GM04504 (cell line): ENCODE results near the gene TECPR1.

ENCODE experiments used
- DNase-seq: peaks from one replicate; pipeline ENCODE4 v3.0.0-alpha.2; 2012; ENCODE audit warnings: low read depth

TECPR1 gene, protein sequence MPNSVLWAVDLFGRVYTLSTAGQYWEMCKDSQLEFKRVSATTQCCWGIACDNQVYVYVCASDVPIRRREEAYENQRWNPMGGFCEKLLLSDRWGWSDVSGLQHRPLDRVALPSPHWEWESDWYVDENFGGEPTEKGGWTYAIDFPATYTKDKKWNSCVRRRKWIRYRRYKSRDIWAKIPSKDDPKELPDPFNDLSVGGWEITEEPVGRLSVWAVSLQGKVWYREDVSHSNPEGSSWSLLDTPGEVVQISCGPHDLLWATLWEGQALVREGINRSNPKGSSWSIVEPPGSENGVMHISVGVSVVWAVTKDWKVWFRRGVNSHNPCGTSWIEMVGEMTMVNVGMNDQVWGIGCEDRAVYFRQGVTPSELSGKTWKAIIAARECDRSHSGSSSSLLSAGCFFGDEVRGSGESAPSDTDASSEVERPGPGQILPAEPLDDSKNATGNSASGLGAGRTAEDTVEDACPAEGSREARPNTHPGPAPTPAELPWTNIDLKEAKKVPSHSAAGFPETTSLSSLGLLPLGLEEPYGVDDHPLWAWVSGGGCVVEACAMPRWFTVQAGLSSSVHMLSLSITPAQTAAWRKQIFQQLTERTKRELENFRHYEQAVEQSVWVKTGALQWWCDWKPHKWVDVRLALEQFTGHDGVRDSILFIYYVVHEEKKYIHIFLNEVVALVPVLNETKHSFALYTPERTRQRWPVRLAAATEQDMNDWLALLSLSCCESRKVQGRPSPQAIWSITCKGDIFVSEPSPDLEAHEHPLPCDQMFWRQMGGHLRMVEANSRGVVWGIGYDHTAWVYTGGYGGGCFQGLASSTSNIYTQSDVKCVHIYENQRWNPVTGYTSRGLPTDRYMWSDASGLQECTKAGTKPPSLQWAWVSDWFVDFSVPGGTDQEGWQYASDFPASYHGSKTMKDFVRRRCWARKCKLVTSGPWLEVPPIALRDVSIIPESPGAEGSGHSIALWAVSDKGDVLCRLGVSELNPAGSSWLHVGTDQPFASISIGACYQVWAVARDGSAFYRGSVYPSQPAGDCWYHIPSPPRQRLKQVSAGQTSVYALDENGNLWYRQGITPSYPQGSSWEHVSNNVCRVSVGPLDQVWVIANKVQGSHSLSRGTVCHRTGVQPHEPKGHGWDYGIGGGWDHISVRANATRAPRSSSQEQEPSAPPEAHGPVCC

DNA sequence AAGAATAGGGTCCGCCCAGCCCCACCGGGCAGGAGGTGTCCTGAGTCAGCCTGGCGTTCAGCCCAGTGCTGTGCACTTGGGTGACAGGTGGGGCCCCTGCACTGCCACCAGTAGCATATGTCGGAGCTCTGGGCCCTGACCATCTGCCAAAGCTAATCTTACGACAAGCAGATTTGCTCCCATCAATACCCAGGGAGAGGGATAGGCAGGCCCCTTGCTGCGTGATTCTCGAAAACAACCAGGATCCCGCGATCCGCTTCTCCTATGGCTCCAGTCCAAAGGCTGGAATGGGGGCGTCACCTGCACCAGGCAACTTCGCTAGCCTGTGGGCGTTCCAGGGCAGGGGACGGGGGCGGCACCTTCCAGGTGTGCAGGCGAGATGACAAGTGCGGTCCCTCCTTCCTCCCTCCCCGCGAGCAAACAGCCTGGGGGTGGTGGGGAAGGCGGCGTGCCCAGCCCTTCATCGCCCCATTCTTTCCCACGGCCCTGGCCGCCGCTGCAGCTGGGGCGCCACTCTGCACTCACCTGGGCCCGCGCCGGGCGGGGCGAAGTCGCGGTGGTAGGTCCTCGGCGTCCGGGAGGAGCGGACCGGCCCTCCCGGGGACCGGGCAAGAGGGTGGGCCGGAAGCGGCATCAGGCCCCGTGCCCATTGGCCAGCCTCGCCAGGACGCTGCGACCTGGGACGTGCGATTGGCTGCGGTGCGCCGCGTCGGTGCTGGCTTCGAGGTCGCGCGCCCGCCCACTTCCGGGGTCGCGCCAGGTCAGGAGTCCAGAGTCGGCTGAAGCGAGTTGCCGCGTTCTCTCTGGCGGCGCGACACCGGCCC, at the start of gene TECPR1:
Gene TECPR1, minus strand, starts transcription at position 632 of the 824 bp plus-strand sequence. CDS start 6,086 bp downstream, outside the sequence.
- peak; percentile 74 for DNase-seq

DNA sequence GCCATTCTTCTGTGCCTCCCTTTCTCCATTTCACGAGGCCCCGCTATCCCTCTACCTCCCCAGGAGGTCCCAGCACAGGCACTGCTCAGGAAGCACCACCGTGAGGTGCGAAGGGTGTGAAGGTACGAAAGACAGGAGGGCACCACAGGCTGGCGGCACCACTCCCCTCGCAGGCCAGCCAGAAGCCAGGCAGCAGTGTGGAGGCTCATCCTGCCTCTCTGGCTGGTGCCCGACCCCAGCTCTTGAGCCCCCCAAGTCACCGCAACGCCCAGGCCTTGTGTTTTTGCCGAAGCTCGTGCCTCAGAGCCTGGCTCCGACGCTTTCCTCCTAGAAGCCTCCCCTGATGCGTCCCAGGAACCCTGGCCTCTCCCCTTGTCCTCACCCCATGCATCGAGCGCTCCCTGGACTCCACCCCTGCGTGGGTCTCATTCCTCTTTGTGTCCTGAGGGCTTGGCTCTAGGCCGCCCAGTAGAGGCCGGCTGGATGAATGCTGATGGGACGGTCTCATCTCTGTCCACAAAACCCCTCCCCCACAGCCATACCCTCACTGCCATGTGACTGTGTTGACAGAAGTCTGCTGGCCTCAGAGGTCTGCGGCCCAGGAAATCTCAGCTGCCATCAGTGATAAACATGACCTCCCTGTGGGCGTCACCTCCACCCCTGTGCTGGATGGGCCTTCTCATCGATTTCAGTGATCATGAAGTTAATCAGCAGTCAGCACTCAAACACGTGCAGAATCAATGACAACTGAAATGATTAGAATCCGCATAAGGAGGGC, 48.8 kb upstream of the TECPR1 start:
- DNase-seq = no peak

DNA sequence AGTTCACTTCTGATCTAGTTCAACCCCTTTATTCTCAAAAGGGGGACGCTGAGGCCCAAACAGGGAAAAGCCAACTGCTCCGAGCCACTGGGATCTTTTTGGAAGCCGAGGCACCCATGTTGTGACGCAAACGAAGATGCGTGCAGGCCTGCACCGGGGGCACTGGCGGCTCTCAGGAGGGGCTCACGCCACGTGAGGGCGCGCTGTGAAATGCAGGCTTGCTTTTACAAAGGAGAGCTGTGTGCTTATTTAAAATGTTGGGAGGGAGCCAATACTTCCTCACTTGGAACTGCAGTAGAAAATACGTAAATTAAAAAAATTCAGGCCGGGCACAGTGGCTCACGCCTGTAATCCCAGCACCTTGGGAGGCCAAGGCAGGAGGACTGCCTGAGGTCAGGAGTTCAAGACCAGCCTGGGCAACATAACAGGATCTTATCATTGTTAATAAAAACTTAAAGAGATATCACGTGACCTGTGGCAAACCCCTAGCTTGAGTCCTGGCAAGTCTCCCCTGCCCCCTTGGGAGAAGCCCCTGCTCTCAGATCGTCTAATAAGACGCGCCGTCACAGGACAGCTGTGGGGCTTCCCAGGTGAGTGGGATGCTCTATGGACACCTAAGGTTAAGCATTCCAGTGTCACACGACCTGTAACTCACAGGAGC, 45.7 kb upstream of the TECPR1 start:
- no peak for DNase-seq

DNA sequence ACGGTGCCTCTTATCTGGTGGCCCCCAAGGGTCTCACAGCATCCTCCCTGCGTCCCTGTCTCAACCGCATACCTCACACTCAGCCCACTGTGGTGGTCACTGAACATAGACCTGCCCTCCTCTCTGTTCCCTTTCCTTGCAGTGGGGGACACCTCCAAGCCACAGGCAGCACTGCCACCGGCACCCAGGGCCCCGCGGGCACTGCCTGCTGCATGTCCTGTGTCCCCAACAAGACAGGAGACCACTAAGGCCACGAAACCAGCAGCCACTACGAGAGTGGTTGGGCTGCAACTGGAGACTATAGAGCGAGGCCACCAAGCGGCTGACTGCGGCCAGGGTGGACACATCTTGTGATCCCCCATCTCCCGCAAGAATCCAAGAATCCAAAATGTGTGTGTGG, 44.8 kb upstream of the TECPR1 start:
- DNase-seq = no peak

DNA sequence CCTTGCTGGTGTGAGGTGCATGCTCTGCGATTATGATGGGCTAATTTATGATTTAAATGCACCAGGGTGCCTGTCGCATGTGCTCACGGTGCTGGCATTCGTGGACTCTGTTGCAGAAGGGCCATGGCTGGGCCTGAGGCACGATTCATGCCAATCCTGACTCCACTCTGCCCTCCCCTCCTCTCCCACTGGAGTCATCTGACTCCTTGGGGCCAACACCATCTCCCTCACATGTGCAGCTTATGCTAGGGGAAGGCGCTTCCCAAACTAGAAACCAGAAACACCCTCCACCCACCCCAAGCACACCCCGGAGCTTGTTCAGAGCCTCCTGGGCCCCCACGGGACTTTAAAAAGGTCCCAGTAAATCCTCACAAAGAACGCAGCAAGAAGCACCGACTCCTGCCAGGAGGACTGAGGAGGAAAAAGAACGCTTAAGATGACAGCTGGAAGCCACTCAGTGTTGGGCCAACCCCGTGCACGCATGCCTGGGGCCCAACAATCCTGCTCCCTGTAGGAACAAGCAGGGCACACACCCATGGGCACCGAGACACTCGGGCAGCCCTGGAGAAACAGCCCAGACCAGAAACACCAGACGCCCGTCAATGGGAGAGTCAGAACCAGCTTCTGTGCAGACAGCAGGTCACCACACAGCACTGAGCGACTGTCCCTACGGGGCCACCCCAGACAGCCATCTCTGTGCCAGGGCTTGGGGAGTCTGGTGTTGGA, 43.6 kb upstream of the TECPR1 start:
- DNase-seq = no peak

DNA sequence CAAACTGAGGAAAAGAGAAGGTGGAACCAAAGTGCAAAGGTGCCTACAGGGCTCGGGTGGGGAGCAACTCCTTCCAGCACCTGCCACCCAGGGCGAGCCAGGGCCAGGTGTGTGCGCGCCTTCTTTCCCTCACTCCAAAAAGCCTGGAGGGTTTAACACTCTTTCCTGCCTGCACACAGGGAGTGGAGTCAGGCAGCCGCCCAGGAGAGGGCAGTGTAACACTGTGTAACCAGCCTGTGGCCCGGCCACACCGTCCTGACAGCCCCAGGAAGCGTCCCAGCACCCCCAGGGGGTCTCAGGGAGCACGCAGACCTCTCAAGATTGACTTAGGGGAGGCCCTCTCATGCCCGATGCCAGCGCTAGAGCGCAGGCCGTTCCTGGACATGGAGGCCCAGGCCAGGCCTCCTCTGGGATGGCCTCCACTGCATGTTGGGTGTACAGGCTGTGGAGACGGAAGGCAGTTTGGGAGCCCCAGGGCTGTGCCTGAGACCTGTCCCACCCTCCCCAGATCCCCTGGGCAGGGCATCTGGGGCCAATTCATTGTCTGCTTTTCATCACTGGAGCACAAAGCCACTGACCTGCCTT, 42.9 kb upstream of the TECPR1 start:
- DNase-seq = no peak

DNA sequence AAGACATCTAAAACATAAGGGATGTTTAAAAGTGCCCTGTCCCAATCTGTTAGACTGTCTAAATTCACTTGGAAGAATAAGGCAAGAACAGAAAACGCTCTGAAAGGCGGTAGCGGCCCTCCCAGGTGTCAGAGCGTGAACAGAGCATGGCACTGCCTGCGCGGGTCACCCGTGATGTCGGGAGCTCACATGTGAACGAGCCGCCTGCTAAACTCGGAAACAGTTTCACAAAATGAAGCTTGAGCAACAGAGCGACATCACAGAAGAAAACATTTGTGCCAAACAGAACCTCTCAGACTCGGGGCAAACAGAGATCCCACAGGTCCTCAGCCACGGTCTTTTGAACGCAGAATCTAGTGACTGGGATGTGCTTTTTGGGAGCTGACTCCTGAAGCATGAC, 42.3 kb upstream of the TECPR1 start:
- DNase-seq = no peak

DNA sequence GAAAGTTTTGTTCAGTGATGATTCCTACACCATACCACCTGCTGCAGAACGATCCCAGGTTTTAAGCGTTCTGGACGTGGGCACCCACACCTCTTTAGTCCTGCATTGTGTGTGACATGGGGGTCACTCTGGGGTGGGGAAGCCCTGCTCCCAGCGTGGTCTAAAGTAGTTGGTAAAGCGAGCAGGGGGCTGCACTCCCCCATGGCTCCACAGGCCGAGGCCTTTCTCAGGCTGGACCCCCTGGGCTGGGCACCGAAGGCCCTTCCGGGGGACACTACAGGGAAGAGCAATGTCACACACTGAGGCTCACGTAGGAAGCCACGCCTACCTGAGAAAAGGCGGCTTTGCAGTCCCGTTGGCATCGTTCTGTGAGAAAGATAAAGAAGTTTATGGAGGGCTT, 41.7 kb upstream of the TECPR1 start:
- DNase-seq = no peak

DNA sequence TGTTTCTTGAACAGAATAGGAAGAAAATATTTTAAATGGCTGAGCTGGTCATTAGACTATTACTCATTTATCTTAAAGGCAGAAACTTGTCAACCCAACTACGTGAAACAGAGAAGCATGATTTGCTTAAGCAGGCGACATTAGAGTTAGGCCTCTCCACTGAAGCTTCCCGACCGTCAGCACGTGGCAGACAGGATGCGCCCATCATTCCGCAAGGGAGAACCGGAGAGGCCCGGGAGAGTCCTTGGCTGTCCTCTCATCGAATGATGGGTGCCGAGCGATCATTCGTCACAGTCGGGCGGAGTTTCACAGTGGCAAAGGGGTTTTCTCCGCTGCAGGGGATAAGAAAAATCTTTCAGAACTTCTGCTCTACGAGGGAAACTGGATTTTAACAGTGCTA, 41.2 kb upstream of the TECPR1 start:
- no peak for DNase-seq

DNA sequence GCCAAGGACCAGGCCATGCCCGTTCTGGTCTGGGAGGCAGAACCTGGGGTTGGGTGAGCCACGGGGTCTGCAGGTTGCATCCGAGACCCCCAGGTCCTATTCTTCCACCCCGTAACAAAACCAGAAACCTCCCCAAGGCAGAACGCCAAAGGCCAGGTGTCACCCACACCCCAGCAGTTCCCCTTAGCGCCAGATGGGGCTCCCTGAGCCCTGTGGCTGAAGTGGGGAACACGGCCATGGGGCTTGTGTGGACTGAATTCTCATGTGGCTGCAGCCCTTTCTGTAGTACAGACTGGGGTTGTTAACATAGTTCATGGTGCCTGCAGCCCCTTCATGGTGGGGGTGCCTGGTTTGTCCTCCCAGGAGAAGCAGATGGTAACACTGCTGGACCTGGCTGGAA, 39.7 kb upstream of the TECPR1 start:
- DNase-seq = no peak

DNA sequence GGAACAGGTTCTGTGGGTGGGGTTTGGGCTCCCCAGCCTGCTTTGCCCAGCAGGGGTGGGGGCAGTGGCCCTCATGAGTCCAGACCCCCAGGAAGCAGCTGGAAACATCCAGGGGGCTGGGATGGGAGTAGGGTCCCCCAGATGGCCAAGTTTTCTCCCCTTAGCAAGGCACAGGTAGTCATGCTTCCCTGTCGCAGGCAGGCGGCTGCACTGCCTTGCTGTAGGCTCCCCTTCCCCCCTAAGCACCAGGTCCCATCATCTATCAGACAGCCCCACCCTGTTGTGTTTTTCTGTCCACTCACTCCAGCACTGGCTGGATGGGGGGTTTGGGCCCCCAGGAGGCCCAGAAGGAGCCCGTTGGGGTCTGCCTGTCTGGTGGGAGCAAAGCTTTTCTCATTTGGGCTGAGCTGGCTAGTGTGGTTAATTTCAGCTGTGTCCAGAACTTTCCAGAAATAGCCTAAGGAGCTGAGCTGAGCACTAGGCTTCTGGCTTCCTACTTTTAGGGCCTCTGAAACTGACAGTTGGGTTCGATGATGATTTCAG, 37.4 kb upstream of the TECPR1 start:
- no peak for DNase-seq

DNA sequence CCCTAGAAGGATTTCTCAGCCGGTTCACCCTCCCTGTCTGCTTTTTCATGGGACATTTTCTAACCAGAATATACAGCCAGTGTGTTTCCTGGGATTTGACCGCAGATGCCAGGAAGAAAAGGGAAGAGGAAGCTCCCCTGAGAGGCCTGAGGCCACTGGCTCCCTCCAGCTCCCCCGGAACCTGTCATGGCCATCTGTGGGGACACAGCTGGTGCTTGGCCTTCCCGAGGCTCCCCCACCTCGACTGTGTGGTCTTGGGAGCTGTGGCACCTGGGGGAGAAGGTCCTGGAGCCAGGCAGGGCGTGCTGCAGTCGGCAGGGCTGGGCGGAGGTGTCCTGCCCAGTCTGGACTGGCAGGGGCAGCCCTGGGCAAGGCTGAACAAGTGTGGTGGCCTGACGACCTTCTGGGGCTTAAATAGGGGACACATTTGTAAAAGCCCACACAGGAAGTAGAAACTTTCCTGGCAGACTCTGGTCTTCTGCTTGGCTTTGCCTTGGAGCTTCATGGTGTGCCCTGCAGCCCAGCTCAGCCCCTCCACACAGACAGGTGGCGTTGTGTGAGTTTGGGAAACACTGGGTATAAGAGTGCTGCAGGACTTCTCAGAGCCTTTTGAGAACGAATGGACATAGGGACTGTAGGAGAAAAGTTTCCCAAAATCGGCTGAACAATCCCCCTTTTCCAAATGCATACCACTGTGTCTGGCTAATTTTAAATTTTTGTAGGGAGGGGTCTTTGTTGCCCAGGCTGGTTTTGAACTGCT, 36.2 kb upstream of the TECPR1 start:
- no peak for DNase-seq

DNA sequence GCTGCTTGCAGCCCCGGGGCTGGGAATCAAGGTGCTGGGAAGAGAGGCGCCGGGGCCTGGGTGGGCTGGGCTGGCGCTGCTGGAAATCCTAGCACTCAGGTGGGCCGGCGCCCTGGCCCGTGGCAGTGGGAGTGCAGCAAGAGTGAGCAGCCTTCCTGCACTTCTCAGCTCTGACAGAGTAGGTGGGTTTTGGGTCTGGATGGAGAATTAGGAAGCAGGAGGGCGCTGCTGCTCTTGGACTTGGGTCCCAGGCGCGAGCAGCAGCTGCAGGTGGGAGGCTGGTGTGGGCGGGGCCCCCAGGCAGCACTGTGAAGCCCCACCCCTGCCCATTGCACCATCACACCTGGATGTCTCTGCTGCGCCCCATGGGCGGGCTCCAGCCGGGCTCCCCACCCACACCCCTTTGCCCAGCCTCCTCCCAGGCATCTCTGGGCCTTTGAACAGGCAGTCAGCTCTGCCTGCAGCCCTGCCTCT, 35.5 kb upstream of the TECPR1 start:
- no peak for DNase-seq

DNA sequence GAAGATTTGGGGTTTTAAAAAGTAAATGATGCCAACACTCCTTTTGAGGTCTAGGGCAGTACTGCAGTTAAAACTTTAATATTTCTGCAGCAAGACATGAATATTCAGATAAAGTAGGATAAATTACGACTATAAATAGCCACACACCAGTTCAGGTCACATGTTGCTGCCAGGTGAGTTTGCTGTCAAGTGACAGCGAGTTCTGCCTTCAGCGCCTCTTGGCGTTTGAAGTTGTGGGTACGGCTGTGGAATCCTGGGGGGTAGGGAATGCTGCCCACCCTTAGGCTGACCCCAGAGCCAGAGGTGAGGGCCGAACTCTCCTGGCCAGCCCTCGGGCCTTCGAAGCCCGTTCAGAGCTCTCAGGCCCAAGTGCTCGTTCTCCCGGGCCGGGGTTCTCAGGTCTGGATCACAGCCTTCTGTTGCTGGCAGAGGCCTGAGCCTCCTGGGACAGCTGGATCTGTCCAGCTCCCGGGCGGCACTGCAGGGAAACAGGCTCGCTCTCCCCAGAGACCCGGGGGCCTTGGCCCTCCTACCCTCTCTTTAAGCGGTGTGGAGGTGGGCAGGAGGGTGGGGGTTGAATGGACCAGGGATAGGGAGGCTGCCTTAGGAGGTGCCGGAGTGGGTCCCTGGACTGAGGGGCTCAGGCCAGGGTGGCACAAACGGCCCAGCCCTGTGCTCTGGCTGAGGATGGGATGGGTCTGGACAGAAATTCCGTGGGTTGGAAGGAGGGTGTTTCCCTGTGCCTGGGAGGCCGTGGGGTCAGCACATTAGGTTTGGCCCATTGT, 34.9 kb upstream of the TECPR1 start:
- no peak for DNase-seq

DNA sequence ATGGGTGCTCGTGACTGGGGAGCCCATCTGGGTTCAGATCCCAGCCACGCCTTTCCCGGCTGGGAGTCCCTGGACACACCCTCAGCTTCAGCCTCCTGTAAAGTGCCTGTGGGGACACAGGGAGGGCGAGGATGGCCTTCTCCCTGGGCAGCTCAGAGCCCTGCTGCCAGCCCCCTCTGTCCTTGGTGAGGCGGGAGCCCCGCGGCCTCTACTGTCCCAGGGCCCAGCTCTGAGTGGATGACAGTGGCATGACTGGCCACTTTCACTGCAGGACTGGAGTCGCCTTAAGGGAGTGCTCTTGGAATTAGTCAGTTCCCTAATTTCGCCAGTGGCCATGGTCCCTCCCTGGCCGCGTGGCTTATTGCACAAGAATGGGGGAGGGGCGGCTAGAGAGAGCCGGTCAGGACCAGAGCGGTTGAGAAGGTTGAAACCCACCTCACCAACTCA, 34.1 kb upstream of the TECPR1 start:
- DNase-seq = peak; percentile 61

DNA sequence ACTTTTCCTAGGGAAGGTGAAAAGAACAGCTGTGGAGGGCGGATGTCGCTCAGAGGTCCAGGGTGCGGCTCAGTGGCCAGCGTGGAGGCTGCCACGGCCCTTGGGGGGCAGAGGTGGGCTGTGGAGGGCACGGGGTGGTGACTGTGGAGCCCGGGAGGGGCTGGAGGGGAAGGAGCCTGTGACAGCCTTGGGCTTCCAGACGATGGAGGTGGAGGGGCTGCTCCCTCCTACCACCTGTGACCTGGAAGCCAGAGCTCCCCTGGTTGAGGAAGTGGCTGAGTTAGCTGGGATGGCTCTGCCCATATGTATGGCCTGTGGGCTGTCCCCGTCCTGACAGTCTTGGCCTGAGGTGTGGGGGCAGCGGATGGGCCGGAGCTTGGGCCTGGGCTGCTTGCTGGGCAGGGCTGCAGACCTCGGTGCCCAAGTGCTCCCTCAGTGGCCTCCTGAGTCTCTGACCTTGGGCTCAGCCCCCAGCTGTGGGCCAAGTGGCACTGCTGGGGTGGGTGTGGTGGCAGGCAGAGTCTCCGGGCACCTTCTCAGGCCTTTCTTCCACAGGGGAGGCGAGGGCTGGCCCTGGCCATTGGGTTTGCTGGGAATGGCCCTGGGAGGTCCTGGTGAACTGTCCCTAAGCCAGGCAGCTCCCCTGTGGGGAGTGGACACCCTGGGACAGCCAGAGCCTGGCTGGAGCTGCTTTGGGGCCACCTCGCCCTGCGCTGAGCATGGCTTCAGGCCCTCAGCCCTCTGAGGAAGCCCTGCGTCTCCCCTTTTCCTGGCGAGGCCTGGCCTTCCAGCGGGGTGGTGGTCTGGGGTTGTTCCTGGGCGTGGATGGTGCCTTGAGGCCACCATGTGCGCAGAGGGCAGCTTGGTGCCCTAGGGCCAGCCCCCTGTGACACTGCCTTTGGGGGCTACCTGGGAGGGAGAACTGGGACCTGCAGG, 33.4 kb upstream of the TECPR1 start:
- DNase-seq = no peak
